ENCODE results near the gene RAB3IL1.
"Not testable (repeated sequence)": the region's sequence is repeated elsewhere in the genome, so short reads cannot be mapped to it uniquely, and the experiment has no call there.

The RAB3IL1 gene

GRCh38 chr11:61882267-61882666 lies 35.1 kb downstream of the RAB3IL1 start:
- Histone ChIP-seq H3K4me2 (peak overlapping the region in 10 of 11 experiments; percentile 76 to 100 (median 94); a peak in 18 of 22 replicates), H3K36me3 (peaks cover 0 to 56% (median 5%) of the 10 kb centered on the region in 11 experiments; a peak in 11 of 22 replicates), H3K4me1 (peaks cover 37 to 81% (median 54%) of the 10 kb centered on the region in 10 experiments), H4K20me1 (peaks cover 0 to 47% (median 5%) of the 10 kb centered on the region in 11 experiments; a peak in 9 of 22 replicates), H3K27ac (peak overlapping the region in 1 of 11 experiments; percentile 80; a peak in 1 of 22 replicates)
- not testable (repeated sequence) for H3K27me3 ChIP-seq; H3K9me3 ChIP-seq (replicated peaks in 1 of 11); H3K4me3 ChIP-seq; H3K9ac ChIP-seq
- TF ChIP-seq Cebpa-rat (IDR thresholded peaks at IDR 0.05), result 0 out of 22 replicates have a peak, but pooled peaks of 2 of the 11 experiments have one; percentile 6 to 22

DNA sequence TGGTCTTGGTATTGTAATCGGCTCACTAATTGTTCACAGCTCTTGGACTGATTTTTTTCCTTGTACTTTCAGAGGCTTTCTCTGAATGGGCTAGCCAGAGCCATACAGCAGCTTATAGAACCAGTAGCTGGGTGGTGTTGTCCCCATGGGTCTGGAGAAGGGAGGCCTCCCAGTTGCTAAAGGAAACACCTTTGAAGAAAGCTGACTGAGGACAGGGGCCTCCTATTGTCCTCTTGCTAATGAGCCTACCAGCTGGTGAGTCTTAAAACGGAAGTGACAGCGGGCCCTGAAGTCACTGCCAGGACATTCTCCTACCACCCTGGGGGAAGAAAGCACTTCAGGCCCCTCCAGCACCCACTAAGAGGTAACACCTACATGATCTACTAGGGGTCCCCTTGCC lies 36.0 kb downstream of the RAB3IL1 start:
- no peak for TF ChIP-seq Cebpa-rat (IDR thresholded peaks at IDR 0.05)
- H3K27me3 ChIP-seq, result no peaks in the 10 kb centered on the region
- H4K20me1 ChIP-seq, result peaks cover 0 to 38% (median 5%) of the 10 kb centered on the region in 11 experiments; a peak in 9 of 22 replicates
- H3K9ac ChIP-seq, result peak overlapping the region in 7 of 11 experiments; percentile 57 to 83 (median 74); a peak in 12 of 22 replicates
- H3K9me3 ChIP-seq (replicated peaks in 1 of 11), result no peaks in the 10 kb centered on the region
- H3K4me1 ChIP-seq, result peaks cover 37 to 81% (median 54%) of the 10 kb centered on the region in 10 experiments
- H3K36me3 ChIP-seq, result peaks cover 0 to 56% (median 5%) of the 10 kb centered on the region in 11 experiments; a peak in 11 of 22 replicates
- H3K4me3 ChIP-seq, result no peak overlapping the region; a peak in 1 of 20 replicates
- H3K27ac ChIP-seq, result peak overlapping the region; percentile 45 to 84 (median 79); a peak in 20 of 22 replicates
- peak overlapping the region; percentile 76 to 100 (median 93) for H3K4me2 ChIP-seq

GRCh38 chr11:61880454-61880853 lies 36.9 kb downstream of the RAB3IL1 start:
- peak overlapping the region in 9 of 10 experiments; percentile 10 to 67 (median 58); a peak in 17 of 20 replicates for H3K4me3 ChIP-seq
- peak overlapping the region; percentile 76 to 100 (median 93) for H3K4me2 ChIP-seq
- TF ChIP-seq Cebpa-rat (IDR thresholded peaks at IDR 0.05), result no peak
- peak overlapping the region; percentile 20 to 83 (median 72) for H3K9ac ChIP-seq
- no peaks in the 10 kb centered on the region for H3K9me3 ChIP-seq (replicated peaks in 1 of 11)
- no peaks in the 10 kb centered on the region for H3K27me3 ChIP-seq
- H4K20me1 ChIP-seq, result peaks cover 0 to 28% (median 2%) of the 10 kb centered on the region in 11 experiments; a peak in 9 of 22 replicates
- peak overlapping the region; percentile 45 to 84 (median 79); a peak in 21 of 22 replicates for H3K27ac ChIP-seq
- H3K4me1 ChIP-seq, result peaks cover 37 to 76% (median 53%) of the 10 kb centered on the region in 10 experiments
- peaks cover 0 to 52% (median 6%) of the 10 kb centered on the region in 11 experiments; a peak in 12 of 22 replicates for H3K36me3 ChIP-seq

GRCh38 chr11:61880031-61880430 lies 37.3 kb downstream of the RAB3IL1 start:
- Histone ChIP-seq H3K9ac (peak overlapping the region; percentile 20 to 83 (median 72)), H3K4me1 (peaks cover 37 to 72% (median 50%) of the 10 kb centered on the region in 10 experiments), H3K4me2 (peak overlapping the region; percentile 76 to 100 (median 93)), H3K9me3 (replicated peaks in 1 of 11) (no peaks in the 10 kb centered on the region), H3K27ac (peak overlapping the region; percentile 45 to 84 (median 79); a peak in 21 of 22 replicates), H3K4me3 (peak overlapping the region in 9 of 10 experiments; percentile 10 to 67 (median 58); a peak in 17 of 20 replicates), H3K36me3 (peaks cover 0 to 52% (median 6%) of the 10 kb centered on the region in 11 experiments; a peak in 12 of 22 replicates), H4K20me1 (peaks cover 0 to 24% (median 0%) of the 10 kb centered on the region in 11 experiments; a peak in 7 of 22 replicates), H3K27me3 (no peaks in the 10 kb centered on the region)
- no peak for TF ChIP-seq Cebpa-rat (IDR thresholded peaks at IDR 0.05)

DNA sequence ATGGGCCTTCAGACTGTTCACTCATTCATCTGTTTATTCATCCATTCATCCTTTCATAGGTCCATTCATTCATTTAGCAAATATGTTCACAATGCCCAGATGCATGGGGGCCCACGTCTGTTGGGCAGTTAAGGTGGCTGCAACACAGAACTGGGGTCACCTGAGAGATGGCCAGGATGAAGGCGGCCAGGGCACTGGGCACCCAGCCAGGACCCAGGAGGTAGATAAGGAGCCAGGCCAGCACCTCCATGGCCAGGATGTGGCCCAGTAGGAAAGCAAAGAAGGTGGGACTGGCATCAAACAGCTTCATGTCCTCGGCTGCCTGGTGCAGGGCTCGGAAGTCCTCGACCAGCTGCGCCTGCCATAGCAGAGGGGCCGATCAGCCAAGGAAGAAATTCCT lies 38.2 kb downstream of the RAB3IL1 start:
- Histone ChIP-seq H3K4me2 (peak overlapping the region; percentile 76 to 100 (median 93); a peak in 20 of 22 replicates), H3K4me3 (peak overlapping the region in 8 of 10 experiments; percentile 49 to 67 (median 58); a peak in 16 of 20 replicates), H3K27me3 (no peaks in the 10 kb centered on the region), H3K9ac (peak overlapping the region in 9 of 11 experiments; percentile 40 to 83 (median 73); a peak in 15 of 22 replicates), H3K36me3 (peaks cover 0 to 50% (median 6%) of the 10 kb centered on the region in 11 experiments; a peak in 12 of 22 replicates), H4K20me1 (peaks cover 0 to 17% (median 0%) of the 10 kb centered on the region in 11 experiments; a peak in 5 of 22 replicates), H3K9me3 (replicated peaks in 1 of 11) (no peaks in the 10 kb centered on the region), H3K27ac (peak overlapping the region in 8 of 11 experiments; percentile 75 to 84 (median 80); a peak in 15 of 22 replicates), H3K4me1 (peaks cover 37 to 67% (median 51%) of the 10 kb centered on the region in 10 experiments)
- no peak for TF ChIP-seq Cebpa-rat (IDR thresholded peaks at IDR 0.05)

DNA sequence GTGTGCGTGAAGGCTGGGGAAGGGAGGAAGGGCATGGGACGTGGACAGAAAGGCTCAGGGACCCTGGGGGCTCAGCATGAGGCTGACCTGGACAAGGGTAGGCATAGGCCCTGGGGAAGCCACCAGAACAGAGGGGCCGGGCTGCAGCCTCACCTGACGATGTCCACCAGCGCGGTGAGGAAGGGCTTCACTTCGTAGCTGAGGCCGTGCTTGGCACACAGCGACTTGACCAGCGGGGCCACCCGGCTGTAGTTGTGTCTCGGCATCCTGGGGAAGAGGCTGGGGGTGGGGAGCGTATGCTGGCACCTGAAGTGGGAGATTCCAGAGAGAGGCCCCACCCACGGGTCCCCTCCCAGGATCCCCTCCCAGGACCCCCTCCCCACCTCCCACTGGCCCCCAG lies 41.7 kb downstream of the RAB3IL1 start:
- Histone ChIP-seq H3K4me1 (peaks cover 40 to 69% (median 58%) of the 10 kb centered on the region in 10 experiments), H3K4me3 (no peak overlapping the region), H3K4me2 (no peak overlapping the region), H3K27me3 (no peaks in the 10 kb centered on the region), H3K27ac (no peak overlapping the region), H3K9ac (no peak overlapping the region), H4K20me1 (peaks cover 0 to 24% (median 9%) of the 10 kb centered on the region in 11 experiments; a peak in 12 of 22 replicates), H3K9me3 (replicated peaks in 1 of 11) (no peaks in the 10 kb centered on the region), H3K36me3 (peaks cover 0 to 58% (median 6%) of the 10 kb centered on the region in 11 experiments; a peak in 12 of 22 replicates)
- no peak for TF ChIP-seq Cebpa-rat (IDR thresholded peaks at IDR 0.05)

- H3K9me3 ChIP-seq (replicated peaks in 1 of 11), result no peaks in the 10 kb centered on the region
- H3K9ac ChIP-seq, result no peak overlapping the region
- no peak overlapping the region for H3K4me2 ChIP-seq
- H3K4me1 ChIP-seq, result peaks cover 40 to 69% (median 58%) of the 10 kb centered on the region in 10 experiments
- H3K27ac ChIP-seq, result no peak overlapping the region
- TF ChIP-seq Cebpa-rat (IDR thresholded peaks at IDR 0.05), result no peak
- H3K36me3 ChIP-seq, result peaks cover 0 to 58% (median 6%) of the 10 kb centered on the region in 11 experiments; a peak in 12 of 22 replicates
- H4K20me1 ChIP-seq, result peaks cover 0 to 33% (median 18%) of the 10 kb centered on the region in 11 experiments; a peak in 16 of 22 replicates
- no peak overlapping the region for H3K4me3 ChIP-seq
- H3K27me3 ChIP-seq, result no peaks in the 10 kb centered on the region
These were observed 42.5 kb downstream of the RAB3IL1 start for GRCh38 chr11:61874853-61875252.

DNA sequence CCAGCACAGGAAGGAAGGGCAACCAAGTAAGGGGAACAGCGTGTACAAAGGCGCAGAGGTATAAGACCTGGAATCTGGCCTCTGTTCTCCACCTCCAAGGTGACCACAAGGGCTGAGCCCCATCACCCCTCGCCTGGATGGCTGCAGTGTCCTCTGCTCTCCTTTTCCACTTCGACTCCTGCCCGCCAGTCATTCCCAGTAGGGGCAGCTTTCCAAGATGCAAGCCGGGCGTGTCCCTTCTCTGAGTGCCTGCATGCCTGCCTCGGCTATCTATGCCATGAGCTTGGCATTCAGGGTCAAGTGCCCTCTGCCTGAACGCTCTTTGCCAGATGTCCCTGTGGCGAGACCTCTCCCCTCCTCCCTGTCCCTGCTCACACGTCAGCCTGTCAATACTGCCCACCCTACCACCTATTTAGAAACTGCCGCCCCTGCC lies 43.0 kb downstream of the RAB3IL1 start:
- no peak overlapping the region for H3K4me3 ChIP-seq
- H4K20me1 ChIP-seq, result peaks cover 0 to 37% (median 22%) of the 10 kb centered on the region in 11 experiments; a peak in 17 of 22 replicates
- no peaks in the 10 kb centered on the region for H3K27me3 ChIP-seq
- H3K36me3 ChIP-seq, result peaks cover 0 to 58% (median 6%) of the 10 kb centered on the region in 11 experiments; a peak in 12 of 22 replicates
- no peak for TF ChIP-seq Cebpa-rat (IDR thresholded peaks at IDR 0.05)
- H3K4me2 ChIP-seq, result peak overlapping the region in 4 of 11 experiments; percentile 12 to 99 (median 30); a peak in 3 of 22 replicates
- peaks cover 40 to 69% (median 58%) of the 10 kb centered on the region in 10 experiments for H3K4me1 ChIP-seq
- no peaks in the 10 kb centered on the region for H3K9me3 ChIP-seq (replicated peaks in 1 of 11)
- no peak overlapping the region for H3K27ac ChIP-seq
- H3K9ac ChIP-seq, result no peak overlapping the region
